Measurements from ENCODE around the gene THOC5.

The THOC5 gene

DNA sequence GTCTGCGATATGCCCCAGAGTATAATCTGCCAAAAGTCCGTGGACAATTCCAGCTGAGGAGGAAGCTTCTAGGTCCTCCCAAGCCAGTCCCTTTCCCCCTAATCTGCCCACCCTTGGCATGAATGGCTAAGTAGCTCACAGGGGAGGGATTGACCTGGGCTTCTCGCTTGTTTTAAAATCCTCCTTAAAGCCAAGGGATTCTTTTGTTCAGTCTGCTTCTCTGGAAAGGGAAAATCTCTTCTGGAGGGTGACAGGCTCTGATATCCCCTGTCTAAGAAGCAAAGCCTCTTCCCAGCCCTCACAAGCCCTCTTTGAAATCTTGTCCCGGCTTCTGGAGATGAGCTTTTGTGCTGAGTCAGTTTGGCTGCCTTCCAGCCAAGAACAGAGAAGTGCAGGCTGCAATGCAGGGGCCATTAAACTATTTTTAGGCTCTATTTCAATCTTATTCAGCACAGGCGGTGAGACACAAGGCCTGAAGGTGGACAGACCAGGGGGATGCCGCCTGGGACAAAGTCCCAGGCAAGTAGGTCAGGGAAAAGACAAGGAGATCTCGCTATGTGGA is 49.7 kb downstream of the THOC5 start:
- DNase-seq: peak; percentile 17

DNA sequence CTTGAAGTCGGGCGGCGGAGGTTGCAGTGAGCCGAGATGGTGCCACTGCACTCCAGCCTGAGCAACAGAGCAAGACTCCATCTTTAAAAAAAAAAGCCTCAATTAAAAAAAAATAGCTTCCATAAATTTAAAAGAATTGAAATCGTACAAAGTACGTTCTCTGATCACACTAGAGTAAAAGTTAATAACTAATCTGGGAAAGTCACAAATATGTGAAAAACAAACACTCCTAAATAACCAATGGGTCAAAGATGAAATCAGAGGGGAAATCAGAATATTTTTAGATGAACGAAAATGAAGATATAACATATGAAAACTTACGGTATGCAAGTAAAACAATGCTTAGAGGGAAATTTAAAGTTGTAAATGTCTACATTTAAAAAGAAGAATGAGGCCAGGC is 53.7 kb downstream of the THOC5 start:
- no peak for DNase-seq

DNA sequence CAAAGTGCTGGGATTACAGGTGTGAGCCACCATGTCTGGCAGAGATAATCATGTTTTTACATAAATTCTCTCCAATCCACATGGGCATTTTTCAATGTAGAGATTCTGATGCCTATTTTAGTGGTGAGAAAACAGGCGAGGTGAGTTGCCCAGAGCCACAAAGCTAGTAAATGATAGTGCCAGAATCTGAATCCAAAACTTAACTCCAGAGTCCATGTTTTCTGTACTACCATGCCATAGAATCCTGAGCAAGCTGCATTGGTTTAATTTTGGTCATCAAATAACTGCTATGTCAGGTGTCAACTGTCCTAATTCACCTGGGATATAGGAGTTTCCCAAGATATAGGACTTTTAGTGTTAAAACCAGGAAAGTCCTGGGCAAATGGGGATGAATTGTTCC is 59.9 kb downstream of the THOC5 start:
- no peak for DNase-seq

DNA sequence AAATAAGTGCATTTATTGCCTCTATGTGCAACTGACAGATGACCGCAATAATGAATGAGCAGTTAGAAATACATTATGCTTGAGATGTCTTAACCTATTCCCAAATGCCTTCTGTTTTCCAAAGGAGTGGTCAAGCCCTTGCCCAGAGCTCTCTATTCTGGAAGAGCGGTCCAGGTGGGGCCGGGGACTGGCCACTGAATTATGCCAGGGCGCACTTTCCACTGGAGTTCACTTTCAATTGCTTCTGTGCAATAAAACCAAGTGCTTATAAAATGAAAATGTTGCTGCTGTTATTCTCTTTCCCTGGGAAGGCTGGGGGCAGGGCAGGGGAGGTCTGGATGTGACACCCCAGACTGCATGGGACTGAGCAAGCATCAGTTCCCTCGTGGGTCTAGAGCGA is 62.5 kb downstream of the THOC5 start:
- DNase-seq: no peak

DNA sequence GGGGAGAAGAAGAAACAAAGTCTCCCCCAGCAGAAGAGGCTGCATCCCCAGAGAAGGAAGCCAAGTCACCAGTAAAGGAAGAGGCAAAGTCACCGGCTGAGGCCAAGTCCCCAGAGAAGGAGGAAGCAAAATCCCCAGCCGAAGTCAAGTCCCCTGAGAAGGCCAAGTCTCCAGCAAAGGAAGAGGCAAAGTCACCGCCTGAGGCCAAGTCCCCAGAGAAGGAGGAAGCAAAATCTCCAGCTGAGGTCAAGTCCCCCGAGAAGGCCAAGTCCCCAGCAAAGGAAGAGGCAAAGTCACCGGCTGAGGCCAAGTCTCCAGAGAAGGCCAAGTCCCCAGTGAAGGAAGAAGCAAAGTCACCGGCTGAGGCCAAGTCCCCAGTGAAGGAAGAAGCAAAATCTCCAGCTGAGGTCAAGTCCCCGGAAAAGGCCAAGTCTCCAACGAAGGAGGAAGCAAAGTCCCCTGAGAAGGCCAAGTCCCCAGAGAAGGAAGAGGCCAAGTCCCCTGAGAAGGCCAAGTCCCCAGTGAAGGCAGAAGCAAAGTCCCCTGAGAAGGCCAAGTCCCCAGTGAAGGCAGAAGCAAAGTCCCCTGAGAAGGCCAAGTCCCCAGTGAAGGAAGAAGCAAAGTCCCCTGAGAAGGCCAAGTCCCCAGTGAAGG is 64.3 kb downstream of the THOC5 start:
- peak; percentile 79 for DNase-seq

DNA sequence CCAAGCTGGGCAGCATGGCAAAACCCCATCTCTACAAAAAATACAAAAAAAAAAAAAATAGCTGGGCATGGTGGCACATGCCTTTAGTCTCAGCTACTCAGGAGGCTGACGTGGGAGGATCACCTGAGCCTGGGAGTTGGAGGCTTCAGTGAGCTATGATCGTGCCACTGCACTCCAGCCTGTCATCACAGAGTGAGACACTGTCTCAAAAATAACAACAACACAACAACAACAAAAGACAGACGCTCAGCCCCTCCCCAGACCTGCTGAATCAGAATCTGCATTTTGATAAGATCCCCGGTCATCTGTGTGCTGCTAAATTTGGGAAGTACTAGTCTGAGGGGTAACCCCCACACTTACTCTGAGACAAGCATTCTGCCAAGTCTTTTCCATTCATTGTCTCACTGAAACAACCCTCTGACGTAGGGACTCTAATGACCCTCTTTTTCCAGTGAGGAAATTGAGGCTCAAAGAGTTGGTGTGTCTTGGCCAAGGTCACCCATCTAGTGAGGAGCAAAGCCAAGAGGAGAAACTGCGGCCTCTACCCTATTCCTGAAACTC is 66.1 kb downstream of the THOC5 start:
- no peak for DNase-seq

DNA sequence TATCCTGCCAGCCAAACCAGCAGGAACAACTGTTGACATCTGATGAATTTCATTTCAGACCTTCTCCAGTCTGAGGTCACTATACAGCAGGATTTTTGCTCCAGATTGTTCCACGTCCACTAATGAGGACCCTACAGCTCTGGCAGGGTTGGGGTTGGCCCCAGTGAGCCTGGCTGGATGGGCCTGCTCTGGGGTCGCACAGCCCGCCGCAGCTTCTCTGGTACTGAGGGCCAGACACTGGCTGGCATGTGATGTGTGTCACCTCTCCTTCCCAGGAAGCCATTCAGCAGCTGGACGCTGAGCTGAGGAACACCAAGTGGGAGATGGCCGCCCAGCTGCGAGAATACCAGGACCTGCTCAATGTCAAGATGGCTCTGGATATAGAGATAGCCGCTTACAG is 68.1 kb downstream of the THOC5 start:
- DNase-seq: no peak

DNA sequence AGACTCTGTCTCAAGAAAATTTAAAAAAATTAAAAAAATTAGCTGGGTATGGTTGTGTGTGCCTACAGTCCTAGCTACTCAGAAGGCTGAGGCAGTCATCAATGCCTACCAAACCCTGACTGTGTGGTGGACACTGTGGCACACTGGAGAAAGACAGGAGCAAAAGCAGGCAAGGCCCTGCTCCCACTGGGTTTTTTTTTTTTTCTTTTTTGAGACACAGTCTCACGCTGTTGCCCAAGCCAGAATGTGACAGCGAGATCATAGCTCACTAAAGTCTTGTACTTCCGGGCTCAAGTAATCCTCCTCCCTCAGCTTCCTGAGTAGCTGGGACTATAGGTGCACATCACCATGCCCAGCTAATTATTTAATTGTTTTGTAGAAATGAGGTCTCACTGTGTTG is 68.9 kb downstream of the THOC5 start:
- no peak for DNase-seq

DNA sequence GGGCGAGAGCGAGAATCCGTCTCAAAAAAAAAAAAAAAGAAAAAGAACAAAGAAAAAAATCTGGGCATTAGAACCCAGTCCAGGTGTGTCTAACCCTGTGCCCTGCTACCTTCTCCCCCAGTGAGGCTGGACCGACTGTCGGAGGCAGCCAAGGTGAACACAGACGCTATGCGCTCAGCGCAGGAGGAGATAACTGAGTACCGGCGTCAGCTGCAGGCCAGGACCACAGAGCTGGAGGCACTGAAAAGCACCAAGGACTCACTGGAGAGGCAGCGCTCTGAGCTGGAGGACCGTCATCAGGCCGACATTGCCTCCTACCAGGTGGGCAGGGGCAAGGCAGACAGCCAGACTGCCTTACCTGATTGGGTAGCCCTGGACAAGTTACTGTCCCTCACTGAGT is 70.3 kb downstream of the THOC5 start:
- no peak for DNase-seq

DNA sequence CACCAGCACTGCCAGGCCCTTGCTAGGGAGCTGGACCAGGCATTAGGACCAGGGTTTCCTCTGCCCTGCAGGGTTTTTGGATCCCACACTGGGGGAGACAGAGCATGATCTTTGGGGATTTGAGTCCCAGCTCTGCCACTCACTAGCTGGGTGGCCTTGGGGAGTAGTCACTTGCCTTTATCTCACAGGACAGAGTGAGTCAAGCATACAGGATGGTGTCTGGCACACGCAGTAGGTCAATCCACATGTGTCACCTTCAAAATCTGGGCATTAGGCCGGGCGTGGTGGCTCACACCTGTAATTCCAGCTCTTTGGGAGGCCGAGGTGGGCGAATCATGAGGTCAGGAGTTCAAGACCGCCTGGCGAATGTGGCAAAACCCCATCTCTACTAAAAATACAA is 70.8 kb downstream of the THOC5 start:
- DNase-seq: no peak

DNA sequence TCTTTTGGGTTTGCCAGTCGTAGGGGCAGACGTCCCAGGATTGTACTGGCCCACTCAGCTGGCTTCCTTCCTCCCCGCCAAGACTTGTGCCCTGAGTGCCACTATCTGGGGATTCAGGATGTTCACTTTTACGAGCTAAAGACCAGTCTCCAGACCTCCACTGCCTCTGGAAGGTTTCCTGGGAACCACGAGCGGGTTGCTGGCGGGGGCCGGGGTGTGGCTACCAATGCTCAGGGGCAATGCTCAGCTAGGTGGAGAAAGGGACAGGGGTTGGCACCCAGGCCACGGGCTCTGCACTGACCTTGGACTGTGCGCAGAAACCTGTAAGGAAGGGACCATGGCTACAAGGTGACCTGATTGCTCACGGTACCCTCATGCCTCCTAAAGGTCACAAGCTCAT is 71.3 kb downstream of the THOC5 start:
- no peak for DNase-seq

DNA sequence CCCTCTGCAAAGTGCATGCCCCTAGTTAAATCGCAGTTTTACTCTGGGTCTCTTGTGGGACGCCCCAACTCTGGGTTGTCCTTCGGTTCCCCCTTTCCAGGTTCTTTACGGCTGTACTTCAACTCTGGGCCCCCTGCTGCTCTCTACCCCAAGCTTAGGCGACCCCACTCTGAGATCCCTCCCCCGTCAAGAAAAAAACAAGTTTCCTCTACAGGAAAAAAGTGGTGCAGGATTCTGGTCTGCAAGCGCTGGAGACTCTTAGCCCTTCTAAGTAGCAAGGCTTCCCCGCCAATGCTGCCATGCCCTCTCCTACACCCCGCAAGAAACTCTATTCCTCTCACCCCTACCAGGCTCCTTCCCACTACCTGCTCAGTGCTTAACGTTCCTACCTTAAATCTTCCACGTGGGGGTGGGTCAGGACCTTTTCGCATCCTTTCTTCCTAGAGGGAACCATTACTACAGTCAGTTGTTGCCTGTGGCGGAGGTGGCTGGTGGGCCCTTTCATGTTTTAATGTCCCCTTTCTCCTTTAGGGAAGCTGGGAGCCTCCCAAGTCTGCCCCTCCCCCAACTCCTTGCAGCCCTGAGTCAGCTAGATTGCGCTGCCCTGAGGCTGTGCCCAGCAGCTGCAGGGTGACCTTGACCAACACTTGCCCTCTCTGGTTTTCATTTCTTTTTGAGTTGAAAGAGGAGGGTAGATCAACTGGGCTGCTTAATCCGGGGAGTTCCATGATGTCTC is 72.1 kb downstream of the THOC5 start:
- no peak for DNase-seq

DNA sequence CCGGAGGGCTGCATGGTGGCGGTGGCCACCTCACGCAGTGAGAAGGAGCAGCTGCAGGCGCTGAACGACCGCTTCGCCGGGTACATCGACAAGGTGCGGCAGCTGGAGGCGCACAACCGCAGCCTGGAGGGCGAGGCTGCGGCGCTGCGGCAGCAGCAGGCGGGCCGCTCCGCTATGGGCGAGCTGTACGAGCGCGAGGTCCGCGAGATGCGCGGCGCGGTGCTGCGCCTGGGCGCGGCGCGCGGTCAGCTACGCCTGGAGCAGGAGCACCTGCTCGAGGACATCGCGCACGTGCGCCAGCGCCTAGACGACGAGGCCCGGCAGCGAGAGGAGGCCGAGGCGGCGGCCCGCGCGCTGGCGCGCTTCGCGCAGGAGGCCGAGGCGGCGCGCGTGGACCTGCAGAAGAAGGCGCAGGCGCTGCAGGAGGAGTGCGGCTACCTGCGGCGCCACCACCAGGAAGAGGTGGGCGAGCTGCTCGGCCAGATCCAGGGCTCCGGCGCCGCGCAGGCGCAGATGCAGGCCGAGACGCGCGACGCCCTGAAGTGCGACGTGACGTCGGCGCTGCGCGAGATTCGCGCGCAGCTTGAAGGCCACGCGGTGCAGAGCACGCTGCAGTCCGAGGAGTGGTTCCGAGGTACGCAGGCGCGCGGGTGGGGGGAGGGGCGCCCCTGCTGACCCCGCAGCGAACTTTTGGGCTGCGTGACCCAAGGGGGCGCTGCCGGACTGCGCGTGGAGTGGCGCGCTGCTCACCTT is 72.9 kb downstream of the THOC5 start:
- peak; percentile 83 for DNase-seq

DNA sequence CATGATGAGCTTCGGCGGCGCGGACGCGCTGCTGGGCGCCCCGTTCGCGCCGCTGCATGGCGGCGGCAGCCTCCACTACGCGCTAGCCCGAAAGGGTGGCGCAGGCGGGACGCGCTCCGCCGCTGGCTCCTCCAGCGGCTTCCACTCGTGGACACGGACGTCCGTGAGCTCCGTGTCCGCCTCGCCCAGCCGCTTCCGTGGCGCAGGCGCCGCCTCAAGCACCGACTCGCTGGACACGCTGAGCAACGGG is 73.4 kb downstream of the THOC5 start:
- no peak for DNase-seq

DNA sequence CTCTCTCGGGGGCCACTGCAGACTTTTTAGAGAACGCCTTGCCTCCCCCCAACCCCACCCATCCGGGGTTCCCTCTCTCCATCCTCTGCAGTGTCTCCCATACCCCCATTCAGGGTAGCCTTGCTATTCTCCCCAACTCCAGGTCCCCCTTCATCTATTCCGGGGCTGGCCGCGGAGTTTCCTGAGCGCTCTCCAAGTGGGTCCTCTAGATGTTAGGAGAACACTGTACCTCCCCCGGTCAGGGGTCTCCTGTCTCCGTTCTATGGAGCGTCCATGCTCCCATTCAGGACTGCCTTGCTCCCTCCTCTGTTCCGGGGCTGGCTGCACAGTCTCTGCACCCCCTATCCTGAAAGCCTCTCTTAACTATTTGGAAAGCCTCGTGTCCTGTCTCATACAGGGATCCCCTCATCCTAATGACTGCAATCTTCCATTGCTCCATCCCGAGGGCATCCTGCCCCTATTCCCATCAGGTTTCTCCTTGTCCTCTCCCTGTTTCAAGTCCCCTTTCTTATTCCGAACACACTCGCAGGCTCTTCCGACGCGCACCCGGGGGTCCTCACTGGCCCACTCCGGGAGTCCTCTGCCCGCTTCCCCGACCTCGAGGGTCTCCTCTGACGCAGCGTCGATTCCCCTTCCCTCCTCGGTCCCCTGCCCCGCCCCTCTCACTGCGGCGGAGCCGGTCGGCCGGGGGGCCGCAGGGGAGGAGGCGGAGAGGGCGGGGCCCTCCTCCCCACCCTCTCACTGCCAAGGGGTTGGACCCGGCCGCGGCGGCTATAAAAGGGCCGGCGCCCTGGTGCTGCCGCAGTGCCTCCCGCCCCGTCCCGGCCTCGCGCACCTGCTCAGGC is 73.9 kb downstream of the THOC5 start, which contains the start of gene NEFH:
Gene NEFH (plus strand): TSS at position 802 of the 845 bp plus-strand sequence. CDS start 45 bp downstream, outside the sequence.
- no peak for DNase-seq

DNA sequence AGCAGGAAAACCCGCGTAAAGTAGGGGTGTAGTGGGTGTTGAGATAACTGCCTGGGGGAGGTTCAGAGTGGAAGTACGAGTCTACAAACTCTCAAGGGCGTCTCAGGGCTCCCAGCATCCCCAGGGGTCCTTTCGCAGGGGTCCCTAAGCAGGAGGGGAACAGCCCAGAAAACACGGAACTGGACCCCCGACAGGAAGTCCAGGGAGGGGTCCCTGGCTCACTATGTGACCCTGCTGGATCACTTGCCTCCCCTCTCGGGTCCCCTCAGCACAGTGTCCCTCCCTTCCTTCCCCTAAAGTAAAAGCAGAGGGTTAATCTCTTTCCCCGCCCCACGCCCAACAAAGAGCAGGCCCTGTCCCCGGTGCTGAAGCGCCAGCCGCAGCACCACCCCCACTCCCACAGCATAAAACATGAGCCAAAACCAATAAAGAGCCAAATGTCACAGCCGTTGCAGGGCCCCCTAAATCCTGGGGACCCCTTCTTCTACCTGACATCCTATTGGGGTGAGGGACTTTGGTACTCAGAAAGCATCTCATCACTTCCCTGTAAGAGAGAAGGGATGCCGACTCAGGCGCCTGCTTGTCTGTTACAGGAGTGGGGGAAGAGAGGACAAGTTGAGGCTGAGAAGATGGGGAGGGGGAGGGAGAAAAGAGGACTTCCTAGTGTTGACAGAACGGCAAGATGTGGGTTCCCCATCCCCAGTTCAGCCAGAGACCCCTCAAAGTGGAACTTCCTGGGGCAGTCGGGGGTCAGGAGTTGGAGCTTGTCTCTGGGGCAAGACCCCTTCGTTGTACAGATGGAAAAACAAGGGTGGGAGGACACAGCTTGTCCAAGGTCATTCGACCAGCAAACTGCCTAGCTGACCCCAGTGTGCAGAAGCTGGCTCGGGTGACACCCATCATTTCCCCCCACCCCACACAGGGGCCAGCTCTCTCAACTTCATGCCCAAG is 75.0 kb downstream of the THOC5 start:
- no peak for DNase-seq

DNA sequence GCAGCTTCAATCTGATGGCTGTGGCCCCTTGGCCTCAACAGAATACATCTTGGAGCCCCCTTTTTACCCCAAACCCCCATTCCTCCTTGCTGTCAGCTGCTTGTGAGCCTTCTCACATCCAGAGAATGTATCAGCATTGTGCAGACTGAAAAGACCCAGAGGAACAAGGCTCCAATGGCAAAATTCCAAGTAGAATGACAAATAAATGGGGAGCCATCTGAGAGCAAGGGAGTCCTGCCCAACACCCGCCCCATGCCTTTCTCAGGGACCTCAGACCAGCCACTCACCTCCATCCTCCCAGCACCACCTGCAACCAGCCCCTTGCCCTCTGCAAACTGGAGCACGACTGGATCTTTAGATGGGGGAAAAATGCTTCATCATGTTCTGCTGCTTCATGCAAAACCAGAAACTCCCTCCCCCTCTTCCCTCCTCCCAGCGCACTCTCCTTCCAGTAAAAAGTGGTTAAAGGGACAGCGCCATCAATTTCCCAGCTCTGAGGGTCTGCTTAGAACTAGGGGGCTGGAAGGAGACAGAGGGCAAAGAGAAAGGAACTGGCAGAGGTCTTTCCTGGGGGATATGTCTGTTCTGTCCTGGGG is 75.7 kb downstream of the THOC5 start:
- DNase-seq: no peak

DNA sequence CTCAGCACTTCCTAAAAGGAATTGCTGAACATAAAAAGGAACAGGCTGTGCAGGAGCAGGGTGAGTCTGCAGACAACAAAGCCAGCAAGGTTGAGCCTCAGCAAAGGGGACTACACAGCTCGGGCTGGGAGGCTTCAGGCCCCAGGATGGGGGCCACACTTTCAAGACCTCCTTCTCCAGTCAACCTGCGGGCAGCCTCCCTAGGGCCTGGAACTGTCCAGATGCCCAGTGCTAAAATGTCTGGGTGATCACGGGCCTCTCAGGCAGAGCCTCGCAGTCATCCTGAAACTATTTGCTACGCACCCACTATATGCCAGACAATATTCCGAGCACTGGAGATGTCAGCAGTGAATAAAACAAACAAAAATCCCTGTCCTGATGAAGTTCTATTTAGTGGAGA is 77.4 kb downstream of the THOC5 start:
- no peak for DNase-seq

DNA sequence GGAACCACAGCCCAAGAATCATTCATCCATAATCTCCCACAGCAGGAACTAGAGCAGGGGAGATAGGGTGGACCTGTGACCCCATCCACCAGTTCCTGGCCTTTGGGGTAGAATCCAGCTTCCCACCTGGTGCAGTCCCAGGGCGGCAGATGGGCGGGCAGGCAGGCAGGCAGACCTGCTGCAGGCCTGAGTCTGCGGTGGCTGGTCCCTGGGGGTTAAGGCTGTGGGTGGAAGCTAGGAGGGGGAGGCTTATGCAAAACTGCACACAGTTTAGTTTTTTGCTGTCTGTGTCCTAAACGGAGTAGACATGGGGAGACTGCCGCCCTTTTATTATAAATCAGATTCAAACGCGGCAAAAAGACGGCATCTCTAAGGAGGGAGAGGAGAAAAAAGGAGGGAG is 78.0 kb downstream of the THOC5 start:
- DNase-seq: no peak

DNA sequence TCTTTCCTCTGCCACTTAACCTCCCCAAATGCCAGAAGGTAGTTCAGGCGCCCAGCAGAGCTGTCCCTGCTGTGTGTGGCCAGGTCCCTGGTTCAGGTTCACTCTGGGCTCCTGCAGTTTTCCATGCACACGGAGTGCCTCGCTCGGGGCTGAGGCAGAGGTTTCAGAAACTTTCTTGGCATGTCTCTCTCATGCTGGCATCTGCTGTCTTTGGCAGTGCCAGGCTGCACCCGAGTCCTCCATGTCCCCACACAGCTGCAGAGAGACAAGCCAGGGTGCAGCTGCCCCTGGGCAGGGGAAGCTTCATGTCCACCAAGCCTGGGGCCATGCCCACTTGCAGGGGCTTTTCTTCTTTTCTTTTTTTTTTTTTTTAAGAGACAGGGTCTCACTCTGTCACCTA is 80.6 kb downstream of the THOC5 start:
- DNase-seq: no peak
